PC-3 (cell line): ENCODE measurements around the gene RAB12. TPM values are rescaled to one million over a fixed set of nuclear protein-coding genes. Genes with fewer than 3 reads are reported as not detected.
A peak's percentile ranks its signal among the peaks of the same experiment; 100 is the strongest.

Experiments
- ATAC-seq: fragments of 200-7000 bp; cut with Tn5 transposase; 2 replicates; pipeline ENCODE4 v1.9.1; 2020; ENCODE audit warnings: mild to moderate bottlenecking, moderate library complexity
- BruUV-seq: library from RNA; stranded (reverse); fragments of 400-500 nt; replicated peaks from 2 replicates; lab custom pipeline; 2021; lab: Mats Ljungman, UMichigan
- CTCF ChIA-PET: fragments of 300-600 bp; sonication (Branson Sonifier 250); formaldehyde crosslinking; loops from one replicate; lab custom pipeline; 2022; ENCODE audit warnings: antibody characterized with exemption; lab: Charles Lee
- POLR2A ChIA-PET: fragments of 300-600 bp; sonication (Branson Sonifier 250); formaldehyde crosslinking; loops from one replicate; lab custom pipeline; 2022; ENCODE audit warnings: antibody characterized with exemption; ENCODE audit not compliant: unreplicated experiment; lab: Charles Lee
- DNase-seq: peaks from one replicate; pipeline ENCODE4 v3.0.0-alpha.2; 2015
- H2AFZ ChIP-seq: fragments of 300-600 bp; sonication (generic); 2 replicates; pipeline ENCODE4 v1.6.0; 2016; ENCODE audit warnings: antibody characterized with exemption, low read length
- H3F3A ChIP-seq: fragments of 300-600 bp; sonication (generic); one replicate; pipeline ENCODE4 v1.6.0; 2017; ENCODE audit warnings: antibody characterized with exemption, low read length, control low read depth, mild to moderate bottlenecking; ENCODE audit not compliant: unreplicated experiment
- H3K27ac ChIP-seq: fragments of 300-600 bp; sonication (generic); 2 replicates; pipeline ENCODE4 v1.5.1; 2016; ENCODE audit warnings: mild to moderate bottlenecking, low read length
- H3K27me3 ChIP-seq: fragments of 300-600 bp; sonication (generic); 2 replicates; pipeline ENCODE4 v1.6.1; 2016; ENCODE audit warnings: low read length, mixed read lengths
- H3K36me3 ChIP-seq: fragments of 300-600 bp; sonication (generic); 2 replicates; pipeline ENCODE4 v1.6.1; 2016; ENCODE audit warnings: low read depth, mixed run types, low read length, mixed read lengths
- H3K4me1 ChIP-seq: fragments of 300-600 bp; sonication (generic); 2 replicates; pipeline ENCODE4 v1.5.1; 2016; ENCODE audit warnings: low read length; ENCODE audit not compliant: insufficient read depth
- H3K4me2 ChIP-seq: fragments of 300-600 bp; sonication (generic); 2 replicates; pipeline ENCODE4 v1.6.0; 2016; ENCODE audit warnings: low read length
- H3K4me3 ChIP-seq: fragments of 300-600 bp; sonication (generic); 2 replicates; pipeline ENCODE4 v1.5.1; 2016; ENCODE audit warnings: mild to moderate bottlenecking, low read length, mixed read lengths
- H3K79me2 ChIP-seq: fragments of 300-600 bp; sonication (generic); 2 replicates; pipeline ENCODE4 v1.6.1; 2017; ENCODE audit warnings: low read length, mixed read lengths
- H3K9ac ChIP-seq: fragments of 300-600 bp; sonication (generic); 2 replicates; pipeline ENCODE4 v1.6.0; 2016; ENCODE audit warnings: mild to moderate bottlenecking, low read length
- H3K9me2 ChIP-seq: fragments of 300-600 bp; sonication (generic); replicated peaks from 2 replicates; pipeline ENCODE4 v1.6.1; 2016; ENCODE audit warnings: mixed run types, low read length, mixed read lengths
- H3K9me3 ChIP-seq: fragments of 300-600 bp; sonication (generic); 2 replicates; pipeline ENCODE4 v1.6.1; 2016; ENCODE audit warnings: low read length, mixed read lengths
- H4K20me1 ChIP-seq: fragments of 300-600 bp; sonication (generic); 2 replicates; pipeline ENCODE4 v1.6.1; 2016; ENCODE audit warnings: low read length, mixed read lengths
- CTCF ChIP-seq: fragments of 300-600 bp; sonication (generic); conservative IDR thresholded peaks from 2 replicates; pipeline ENCODE4 v1.5.1; 2017; ENCODE audit warnings: antibody characterized with exemption, low read depth, mild to moderate bottlenecking, low read length
- EZH2 ChIP-seq: fragments of 300-600 bp; sonication (generic); IDR thresholded peaks from one replicate; pipeline ENCODE4 v1.6.1; 2017; ENCODE audit warnings: antibody characterized with exemption, mild to moderate bottlenecking, low read length; ENCODE audit not compliant: unreplicated experiment
- EZH2phosphoT487 ChIP-seq: fragments of 300-600 bp; sonication (generic); IDR thresholded peaks from 2 replicates; pipeline ENCODE4 v1.6.1; 2018; ENCODE audit warnings: mild to moderate bottlenecking, antibody characterized with exemption, low read length, borderline replicate concordance
- intact Hi-C: fragments of 100-400 bp; cut with micrococcal nuclease; formaldehyde crosslinking; loops from 2 replicates; pipeline ENCODE4 v1.9.0; 2023
- total RNA-seq: library from RNA; depleted of rRNA; stranded (reverse); fragments of >200 nt; gene quantifications from 2 replicates; pipeline ENCODE4 v1.2.3, GENCODE V29; 2014

Gene RAB12
- total RNA-seq, 1 experiment from 2014 or later, result 50.9 TPM

DNA sequence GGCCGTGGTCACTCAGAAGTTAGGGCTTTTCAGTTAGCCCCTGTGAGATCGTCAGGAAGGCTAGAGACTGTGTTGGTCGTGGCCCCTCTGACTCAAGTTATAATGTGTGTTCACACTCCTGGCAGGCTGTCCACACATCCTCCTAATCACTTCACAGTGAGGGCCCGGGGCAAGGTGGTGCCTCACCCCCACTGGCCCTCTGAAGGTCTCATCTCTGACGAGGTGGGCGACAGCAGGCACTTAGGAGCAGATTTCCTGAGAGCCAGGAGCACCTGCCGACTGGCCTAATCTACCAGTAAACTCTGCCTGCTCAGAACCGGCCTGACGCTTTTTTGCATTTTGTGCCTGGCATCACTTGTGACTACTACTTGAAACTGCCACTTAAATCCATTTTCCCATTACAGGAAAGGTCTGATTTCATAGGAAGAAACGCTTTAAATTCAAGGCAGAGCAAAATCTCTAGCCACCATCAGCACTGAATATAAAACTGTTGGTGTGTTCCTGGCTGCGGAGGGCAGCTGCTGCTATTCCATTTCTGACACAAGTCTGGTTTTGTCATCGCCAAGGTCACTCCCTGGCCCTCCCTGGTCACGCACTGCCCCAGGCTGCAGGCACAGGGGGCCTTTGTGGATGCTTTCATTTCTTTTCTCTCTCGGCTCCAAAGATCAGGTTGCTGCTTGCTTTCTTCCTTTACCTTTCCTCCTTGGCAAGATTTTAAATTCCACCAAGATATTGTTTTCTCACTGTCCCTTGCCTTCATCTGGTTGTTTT is 48.0 kb downstream of the RAB12 start:
- Histone ChIP-seq H3K4me1 (peaks cover 14% of the 10 kb centered on the region), H3K36me3 (no peaks in the 10 kb centered on the region), H3F3A (no peaks in the 10 kb centered on the region), H3K9me3 (no peaks in the 10 kb centered on the region), H3K9me2 (no peaks in the 10 kb centered on the region), H3K4me2 (no peak overlapping the region), H4K20me1 (no peaks in the 10 kb centered on the region), H3K79me2 (no peaks in the 10 kb centered on the region), H3K27ac (no peak overlapping the region), H3K27me3 (no peaks in the 10 kb centered on the region), H2AFZ (no peak overlapping the region), H3K9ac (no peak overlapping the region), H3K4me3 (no peak overlapping the region)
- POLR2A ChIA-PET, result no interaction called here
- intact Hi-C loops, result loop anchor here (10.0 kb wide), 1 partner anchor 488 kb away; no protein-coding TSS in a partner anchor
- TF ChIP-seq CTCF, result no peak
- TF ChIP-seq EZH2, result no peak
- no peak for TF ChIP-seq EZH2phosphoT487
- BruUV-seq, result no TSS peak
- no peak for ATAC-seq
- no peak for DNase-seq
- CTCF ChIA-PET, result no interaction called here

DNA sequence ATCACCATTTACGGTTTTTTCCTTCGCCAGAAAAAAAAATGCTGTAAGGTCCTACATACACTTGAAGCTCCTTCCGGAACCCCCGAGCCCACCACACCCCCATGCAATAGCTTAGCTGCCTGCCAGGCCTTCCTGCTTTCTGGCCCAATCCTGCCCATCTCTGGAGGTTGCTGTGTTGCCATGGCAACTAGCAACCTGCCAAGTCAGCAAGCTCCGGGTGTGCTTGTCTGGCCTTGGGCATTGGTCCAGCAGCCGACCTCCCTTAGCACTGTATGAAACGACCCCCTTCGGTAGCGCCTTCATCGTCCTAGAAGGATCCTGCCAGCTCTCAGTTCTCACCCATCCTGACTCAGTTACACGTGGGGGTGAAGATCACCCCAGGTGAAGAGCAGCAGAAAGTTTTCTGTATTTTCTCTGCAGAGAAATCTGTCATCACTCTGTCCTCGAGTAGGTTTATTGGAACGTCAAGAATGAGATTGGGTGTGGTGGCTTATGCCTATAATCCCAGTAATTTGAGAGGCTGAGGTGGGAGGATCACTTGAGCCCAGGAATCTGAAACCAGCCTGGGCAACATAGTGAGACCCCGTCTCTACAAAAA is 48.7 kb downstream of the RAB12 start:
- H3K27ac ChIP-seq, result no peak overlapping the region
- CTCF ChIA-PET, result no interaction called here
- ATAC-seq, result peak; percentile 27

More for the DNA sequence above, 48.7 kb downstream of the RAB12 start:
- no peaks in the 10 kb centered on the region for H3K9me3 ChIP-seq
- no peak overlapping the region for H3K9ac ChIP-seq
- H3K36me3 ChIP-seq, result no peaks in the 10 kb centered on the region
- no peaks in the 10 kb centered on the region for H3K9me2 ChIP-seq
- H2AFZ ChIP-seq, result no peak overlapping the region
- H3K4me2 ChIP-seq, result no peak overlapping the region
- DNase-seq, result peak; percentile 62
- BruUV-seq, result no TSS peak
- TF ChIP-seq CTCF (no peak), EZH2phosphoT487 (no peak), EZH2 (no peak)
- intact Hi-C loops, result loop anchor here (10.0 kb wide), 1 partner anchor 487 kb away; no protein-coding TSS in a partner anchor
- H3K79me2 ChIP-seq, result no peaks in the 10 kb centered on the region
- no peak overlapping the region for H3K4me3 ChIP-seq
- H3F3A ChIP-seq, result no peaks in the 10 kb centered on the region
- H3K4me1 ChIP-seq, result peaks cover 14% of the 10 kb centered on the region
- POLR2A ChIA-PET, result no interaction called here
- no peaks in the 10 kb centered on the region for H3K27me3 ChIP-seq
- H4K20me1 ChIP-seq, result no peaks in the 10 kb centered on the region
